ENCODE results near the gene CAB39L.

GRCh38 chr13:49336655-49337054 is 107.2 kb downstream of the CAB39L start:
- TF ChIP-seq CTCF (IDR thresholded peaks at IDR 0.05) (no peak), POLR2A (IDR thresholded peaks at IDR 0.05) (no peak)
